RWPE1 (cell line): ENCODE data around the gene STUB1.

Source experiments
- CTCF ChIA-PET: fragments of 350-600 bp; sonication (Branson Sonifier 250); formaldehyde crosslinking; extraction: SDS; loops from one replicate; lab custom pipeline; 2021; lab: Yijun Ruan, JAX
- POLR2A ChIA-PET: fragments of 400-600 bp; formaldehyde crosslinking; extraction: SDS; loops from one replicate; lab custom pipeline; 2020; ENCODE audit warnings: antibody characterized with exemption; ENCODE audit not compliant: low non-redundant PET; lab: Yijun Ruan, JAX
- DNase-seq: peaks from one replicate; pipeline ENCODE4 v3.0.0; 2012; ENCODE audit warnings: low spot score
- H3K27ac ChIP-seq: fragments of 450-650 bp; 2 replicates; pipeline ENCODE4 v1.5.1; 2017
- CTCF ChIP-seq: fragments of 450-650 bp; conservative IDR thresholded peaks from 2 replicates; pipeline ENCODE4 v1.5.1; 2017; ENCODE audit warnings: low read depth, mild to moderate bottlenecking

Gene STUB1

GRCh38 chr16:707062-707538, 26.9 kb downstream of the STUB1 start:
- CTCF ChIA-PET = interaction anchor here (0.6 to 1.1 kb wide), 3 partner anchors 48 to 78 kb away, joined by 3 to 5 read pairs (median 3); partner anchors contain the start of gene WDR90
- DNase-seq = no peak
- POLR2A ChIA-PET = interaction anchor here (2.0 kb wide), 1 partner anchor 11 kb away, joined by 9 read pairs; no protein-coding TSS in a partner anchor
- TF ChIP-seq CTCF = no peak
- H3K27ac ChIP-seq = peak overlapping the region; percentile 87

DNA sequence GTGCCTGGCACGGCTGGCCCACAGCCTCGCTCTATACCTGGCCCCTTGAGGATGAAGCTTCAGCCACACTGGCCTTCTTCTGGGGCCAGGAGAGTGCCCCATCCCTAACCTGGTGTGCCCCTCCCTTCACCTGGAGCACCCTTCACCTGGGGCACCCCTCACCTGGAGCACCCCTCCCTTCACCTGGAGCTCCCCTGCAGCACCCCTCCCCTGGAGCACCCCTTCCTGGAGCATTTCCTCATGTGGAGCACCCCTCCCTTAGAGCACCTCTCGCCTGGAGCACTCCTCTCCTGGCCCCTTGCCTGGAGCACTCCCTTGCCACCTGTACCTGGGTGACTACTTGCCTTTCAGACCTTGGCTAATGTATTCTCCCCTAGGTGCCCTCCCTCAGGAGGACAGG, 27.8 kb downstream of the STUB1 start:
- DNase-seq = no peak
- peak overlapping the region; percentile 87 for H3K27ac ChIP-seq
- ChIA-PET POLR2A (interaction anchor here (2.0 kb wide), 1 partner anchor 12 kb away, joined by 9 read pairs; no protein-coding TSS in a partner anchor), CTCF (interaction anchor here (0.7 to 1.1 kb wide), 2 partner anchors 77 to 767 kb away, joined by 4 to 5 read pairs; no protein-coding TSS in a partner anchor)
- no peak for TF ChIP-seq CTCF

DNA sequence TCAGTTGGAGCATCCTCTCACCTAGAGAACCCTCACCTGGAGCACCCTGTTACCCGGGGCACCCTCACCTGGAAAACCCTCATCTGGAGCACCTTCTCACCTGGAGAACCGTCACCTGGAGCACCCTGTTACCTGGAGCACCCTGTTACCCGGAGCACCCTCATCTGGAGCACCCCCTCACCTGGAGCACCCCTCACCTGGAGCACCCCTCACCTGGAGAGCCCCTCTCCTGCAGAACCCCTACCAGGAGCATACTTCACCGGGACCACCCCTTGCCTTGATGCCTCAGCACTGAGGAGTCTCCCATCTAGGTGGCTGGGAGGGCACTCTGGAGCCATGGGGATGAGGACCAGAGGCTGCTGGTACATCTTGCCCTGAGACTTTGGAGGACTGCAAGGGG, 28.7 kb downstream of the STUB1 start:
- no peak for DNase-seq
- peak overlapping the region; percentile 95 for H3K27ac ChIP-seq
- no peak for TF ChIP-seq CTCF
- POLR2A ChIA-PET = interaction anchor here (0.6 kb wide), 1 partner anchor 1088 kb away, joined by 3 read pairs; no protein-coding TSS in a partner anchor
- CTCF ChIA-PET = interaction anchor here (0.6 kb wide), 1 partner anchor 394 kb away, joined by 3 read pairs; no protein-coding TSS in a partner anchor

- peak; percentile 70 for DNase-seq
- peak overlapping the region; percentile 95 for H3K27ac ChIP-seq
- TF ChIP-seq CTCF = no peak
- ChIA-PET POLR2A (interaction anchor here (0.6 to 0.9 kb wide), 2 partner anchors 78 to 1087 kb away, joined by 3 read pairs; partner anchors contain the start of genes CHTF18 and RPUSD1), CTCF (interaction anchor here (0.6 kb wide), 1 partner anchor 393 kb away, joined by 3 read pairs; no protein-coding TSS in a partner anchor)
Observed at GRCh38 chr16:709566-710499, 29.6 kb downstream of the STUB1 start.

- no peak for DNase-seq
- ChIA-PET POLR2A (interaction anchor here (0.6 to 0.9 kb wide), 2 partner anchors 22 to 78 kb away, joined by 3 read pairs; partner anchors contain the start of genes CHTF18 and RPUSD1), CTCF (interaction anchor here (0.5 to 0.9 kb wide), 3 partner anchors 23 to 93 kb away, joined by 3 to 4 read pairs (median 3); partner anchors contain the start of gene RPUSD1)
- peak overlapping the region; percentile 95 for H3K27ac ChIP-seq
- TF ChIP-seq CTCF = no peak
Observed at GRCh38 chr16:710500-711075, 30.4 kb downstream of the STUB1 start.
